ENCODE results near the gene ASXL1.

DNA sequence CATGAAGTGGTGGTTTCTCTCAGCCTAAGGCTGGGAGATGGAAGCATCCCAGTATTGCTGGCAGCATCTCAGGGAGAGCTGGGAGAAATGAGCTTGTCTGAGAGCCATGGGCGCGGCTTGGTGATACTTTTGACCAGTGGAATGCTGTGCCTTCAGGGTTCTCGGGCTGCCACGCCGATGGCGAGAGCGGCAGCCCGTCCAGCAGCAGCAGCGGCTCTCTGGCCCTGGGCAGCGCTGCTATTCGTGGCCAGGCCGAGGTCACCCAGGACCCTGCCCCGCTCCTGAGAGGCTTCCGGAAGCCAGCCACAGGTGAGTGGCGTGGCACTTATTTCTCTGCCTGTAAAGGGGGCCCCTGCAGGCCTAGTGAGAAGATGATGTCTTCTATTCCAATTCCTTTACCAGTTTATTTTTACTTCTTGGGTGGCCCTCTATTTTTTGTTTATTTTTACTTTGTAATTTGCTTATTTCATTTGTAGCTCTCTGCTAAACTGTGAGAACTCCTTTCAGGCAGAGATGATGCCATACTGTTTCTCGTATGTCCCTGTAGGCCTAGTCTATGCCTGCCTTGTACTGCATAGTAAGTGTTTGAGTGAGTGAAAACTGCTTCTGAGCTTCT lies 71.7 kb downstream of the ASXL1 start:
- TF ChIP-seq GATA2 (IDR thresholded peaks at IDR 0.05; ENCODE audit: low read depth, low read length) (no peak), GATA3 (IDR thresholded peaks at IDR 0.05; ENCODE audit: low read depth, low read length) (no peak)

All from SH-SY5Y (cell line).